ENCODE measurements around the gene CDC42EP4.

DNA sequence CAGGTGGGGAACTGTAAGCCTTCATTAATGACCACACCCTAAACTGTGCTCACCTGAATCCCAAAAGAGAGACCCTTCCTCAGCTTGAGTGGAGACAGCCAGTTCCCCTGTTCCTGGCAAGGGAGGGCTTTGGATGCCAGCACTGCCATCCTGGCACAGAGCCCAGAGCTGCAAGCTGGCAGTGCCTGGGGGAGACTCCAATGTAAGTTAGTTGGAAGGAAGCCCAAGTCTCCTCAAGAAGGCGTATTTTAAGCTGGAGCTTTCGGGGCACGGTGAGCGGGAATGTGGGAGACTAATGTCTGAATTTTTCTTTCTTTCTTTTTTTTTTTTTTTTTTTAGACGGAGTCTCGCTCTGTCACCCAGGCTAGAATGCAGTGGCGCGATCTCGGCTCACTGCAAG is 4.7 kb downstream of the CDC42EP4 start:
- TF ChIP-seq, protein P1, sequence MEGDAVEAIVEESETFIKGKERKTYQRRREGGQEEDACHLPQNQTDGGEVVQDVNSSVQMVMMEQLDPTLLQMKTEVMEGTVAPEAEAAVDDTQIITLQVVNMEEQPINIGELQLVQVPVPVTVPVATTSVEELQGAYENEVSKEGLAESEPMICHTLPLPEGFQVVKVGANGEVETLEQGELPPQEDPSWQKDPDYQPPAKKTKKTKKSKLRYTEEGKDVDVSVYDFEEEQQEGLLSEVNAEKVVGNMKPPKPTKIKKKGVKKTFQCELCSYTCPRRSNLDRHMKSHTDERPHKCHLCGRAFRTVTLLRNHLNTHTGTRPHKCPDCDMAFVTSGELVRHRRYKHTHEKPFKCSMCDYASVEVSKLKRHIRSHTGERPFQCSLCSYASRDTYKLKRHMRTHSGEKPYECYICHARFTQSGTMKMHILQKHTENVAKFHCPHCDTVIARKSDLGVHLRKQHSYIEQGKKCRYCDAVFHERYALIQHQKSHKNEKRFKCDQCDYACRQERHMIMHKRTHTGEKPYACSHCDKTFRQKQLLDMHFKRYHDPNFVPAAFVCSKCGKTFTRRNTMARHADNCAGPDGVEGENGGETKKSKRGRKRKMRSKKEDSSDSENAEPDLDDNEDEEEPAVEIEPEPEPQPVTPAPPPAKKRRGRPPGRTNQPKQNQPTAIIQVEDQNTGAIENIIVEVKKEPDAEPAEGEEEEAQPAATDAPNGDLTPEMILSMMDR (conservative IDR thresholded peaks at IDR 0.05) = no peak
- no peak for TF ChIP-seq EZH2 (IDR thresholded peaks at IDR 0.05; ENCODE audit: low read depth)
